Gastroesophageal sphincter (tissue), 3 donors: ENCODE measurements around the gene FRMD3.

Source experiments
- POLR2A ChIP-seq, 2 donors: fragments of 450-650 bp; IDR thresholded peaks; one replicate each; pipeline ENCODE4 v1.6.1; 2017; ENCODE audit warnings: antibody characterized with exemption in 2 of 2, mild to moderate bottlenecking in 2 of 2, moderate library complexity in 1 of 2
- TF ChIP-seq, protein P1 (sequence below), 4 experiments: fragments of 200-600 bp in 2 of 4; fragments of 450-650 bp in 2 of 4; sonication (generic) in 1 of 4; IDR thresholded peaks; one replicate each; pipeline ENCODE4 v1.5.1; 2017 to 2019; ENCODE audit warnings: antibody characterized with exemption in 4 of 4, mild to moderate bottlenecking in 2 of 4, moderate library complexity in 2 of 4

DNA sequence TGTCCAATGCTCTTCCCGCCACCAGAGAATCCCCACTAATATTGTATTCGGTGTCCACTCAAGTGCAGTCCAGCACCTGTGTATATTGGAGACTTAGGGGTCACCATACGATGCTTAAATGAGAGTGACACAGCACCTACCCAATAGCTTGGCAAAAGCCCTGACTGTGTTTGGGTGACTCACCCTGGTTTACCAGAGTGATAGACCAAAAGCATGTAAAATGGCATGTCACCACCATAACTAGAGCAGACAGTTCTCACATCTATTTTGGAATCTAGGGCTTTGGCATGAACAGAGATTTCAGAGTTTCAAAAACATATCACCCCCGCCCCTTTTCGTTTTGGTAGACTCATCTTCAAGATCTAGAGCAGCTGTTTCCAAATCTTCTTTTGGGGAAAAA is 257.9 kb downstream of the FRMD3 start:
- no peak for TF ChIP-seq POLR2A (IDR thresholded peaks at IDR 0.05)
- TF ChIP-seq, protein P1, sequence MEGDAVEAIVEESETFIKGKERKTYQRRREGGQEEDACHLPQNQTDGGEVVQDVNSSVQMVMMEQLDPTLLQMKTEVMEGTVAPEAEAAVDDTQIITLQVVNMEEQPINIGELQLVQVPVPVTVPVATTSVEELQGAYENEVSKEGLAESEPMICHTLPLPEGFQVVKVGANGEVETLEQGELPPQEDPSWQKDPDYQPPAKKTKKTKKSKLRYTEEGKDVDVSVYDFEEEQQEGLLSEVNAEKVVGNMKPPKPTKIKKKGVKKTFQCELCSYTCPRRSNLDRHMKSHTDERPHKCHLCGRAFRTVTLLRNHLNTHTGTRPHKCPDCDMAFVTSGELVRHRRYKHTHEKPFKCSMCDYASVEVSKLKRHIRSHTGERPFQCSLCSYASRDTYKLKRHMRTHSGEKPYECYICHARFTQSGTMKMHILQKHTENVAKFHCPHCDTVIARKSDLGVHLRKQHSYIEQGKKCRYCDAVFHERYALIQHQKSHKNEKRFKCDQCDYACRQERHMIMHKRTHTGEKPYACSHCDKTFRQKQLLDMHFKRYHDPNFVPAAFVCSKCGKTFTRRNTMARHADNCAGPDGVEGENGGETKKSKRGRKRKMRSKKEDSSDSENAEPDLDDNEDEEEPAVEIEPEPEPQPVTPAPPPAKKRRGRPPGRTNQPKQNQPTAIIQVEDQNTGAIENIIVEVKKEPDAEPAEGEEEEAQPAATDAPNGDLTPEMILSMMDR (IDR thresholded peaks at IDR 0.05), result no peak
